GM20000 (cell line): ENCODE results near the gene MORC4.

Experiments used
- DNase-seq: peaks from one replicate; pipeline ENCODE4 v3.0.0; 2012; ENCODE audit warnings: low spot score
- CTCF ChIP-seq: IDR thresholded peaks from 2 replicates; pipeline ENCODE4 v1.5.1; 2012; ENCODE audit warnings: mild to moderate bottlenecking, control low read depth; ENCODE audit errors: extremely low read depth, missing control alignments

The MORC4 gene

GRCh38 chrX:106931831-106932491, 68.1 kb downstream of the MORC4 start:
- DNase-seq, result no peak
- no peak for TF ChIP-seq CTCF

DNA sequence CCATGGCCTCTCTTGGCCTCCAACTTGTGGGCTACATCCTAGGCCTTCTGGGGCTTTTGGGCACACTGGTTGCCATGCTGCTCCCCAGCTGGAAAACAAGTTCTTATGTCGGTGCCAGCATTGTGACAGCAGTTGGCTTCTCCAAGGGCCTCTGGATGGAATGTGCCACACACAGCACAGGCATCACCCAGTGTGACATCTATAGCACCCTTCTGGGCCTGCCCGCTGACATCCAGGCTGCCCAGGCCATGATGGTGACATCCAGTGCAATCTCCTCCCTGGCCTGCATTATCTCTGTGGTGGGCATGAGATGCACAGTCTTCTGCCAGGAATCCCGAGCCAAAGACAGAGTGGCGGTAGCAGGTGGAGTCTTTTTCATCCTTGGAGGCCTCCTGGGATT, 71.8 kb downstream of the MORC4 start:
- TF ChIP-seq CTCF, result no peak
- DNase-seq, result no peak

- TF ChIP-seq CTCF, result no peak
- no peak for DNase-seq
Observed at GRCh38 chrX:106927700-106928099, 72.3 kb downstream of the MORC4 start.

- DNase-seq, result no peak
Observed at GRCh38 chrX:106927023-106927422, 73.0 kb downstream of the MORC4 start.

DNA sequence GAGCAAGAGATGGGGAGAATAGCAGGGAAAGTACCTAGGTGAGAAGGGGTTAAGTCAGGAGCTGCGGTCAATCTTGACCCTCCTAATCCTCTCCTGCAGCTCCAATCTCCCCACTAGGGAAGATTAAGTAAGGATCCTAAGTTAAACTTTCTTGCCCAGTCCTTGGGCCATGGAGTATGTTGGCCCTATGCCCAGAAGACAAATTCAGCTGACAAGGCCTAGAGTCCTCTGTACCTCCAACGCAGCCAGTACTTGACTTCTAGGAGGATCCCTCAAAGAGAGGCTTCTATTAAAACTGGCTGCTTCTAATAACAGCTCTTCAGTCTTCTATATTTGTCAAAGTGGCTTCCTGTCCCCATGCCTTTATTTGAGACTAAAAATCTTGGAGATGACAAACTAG, 78.4 kb downstream of the MORC4 start:
- no peak for DNase-seq
- TF ChIP-seq CTCF, result no peak

More at GRCh38 chrX:106927023-106927422, 73.0 kb downstream of the MORC4 start:
- no peak for TF ChIP-seq CTCF

DNA sequence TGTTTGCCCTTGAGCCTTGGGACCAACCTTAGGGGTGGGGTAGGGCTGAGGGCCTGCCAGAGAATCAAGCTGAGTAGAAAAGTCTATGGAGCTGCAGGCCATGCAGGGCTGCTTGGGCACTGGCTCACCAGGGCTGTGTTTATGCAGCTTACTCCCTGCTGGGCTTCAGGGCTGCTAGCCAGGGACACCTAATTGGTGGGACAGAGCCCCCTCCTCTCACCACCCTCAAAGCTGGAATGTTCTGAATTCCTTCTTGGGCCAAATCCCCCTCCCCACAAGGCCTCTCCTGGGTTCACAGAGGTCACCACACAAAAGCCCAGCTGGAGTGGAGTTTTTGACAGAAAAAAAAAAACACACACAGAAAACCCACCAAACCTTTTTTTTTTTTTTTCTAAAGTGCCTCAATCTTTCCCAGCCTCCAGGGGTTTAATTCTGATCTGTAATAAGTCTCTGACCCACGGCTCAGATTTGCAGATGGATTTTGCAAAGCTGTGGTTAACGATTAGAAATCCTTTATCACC, 80.0 kb downstream of the MORC4 start, which contains the start of gene CLDN2:
TSS of gene CLDN2 (plus strand) at position 471 of the 521 bp plus-strand sequence. CDS start 7,827 bp downstream, outside the sequence.
- DNase-seq, result no peak
- TF ChIP-seq CTCF, result no peak

GRCh38 chrX:106917830-106918500, 82.0 kb downstream of the MORC4 start:
- TF ChIP-seq CTCF, result no peak
- no peak for DNase-seq
